KOPT-K1 (cell line): ENCODE measurements around the gene ILF3.

ENCODE experiments used
- H3K27ac ChIP-seq: fragments of 200-600 bp; sonication (generic); 2 replicates; pipeline ENCODE4 v1.5.1; 2016; ENCODE audit warnings: antibody characterized with exemption, mild to moderate bottlenecking, low read depth, low read length; ENCODE audit not compliant: poor library complexity, severe bottlenecking
- H3K36me3 ChIP-seq: fragments of 200-600 bp; sonication (generic); 2 replicates; pipeline ENCODE4 v1.5.1; 2017; ENCODE audit warnings: antibody characterized with exemption, mild to moderate bottlenecking, low read length, moderate library complexity; ENCODE audit not compliant: insufficient read depth
- H3K9me3 ChIP-seq: fragments of 200-600 bp; sonication (generic); 2 replicates; pipeline ENCODE4 v1.5.1; 2017; ENCODE audit warnings: antibody characterized with exemption, low read length, mild to moderate bottlenecking; ENCODE audit not compliant: insufficient read depth, poor library complexity, severe bottlenecking

Gene ILF3

GRCh38 chr19:10692673-10693264 is 38.6 kb downstream of the ILF3 start:
- peaks cover 55% of the 10 kb centered on the region for H3K36me3 ChIP-seq
- no peaks in the 10 kb centered on the region for H3K9me3 ChIP-seq
- no peak overlapping the region for H3K27ac ChIP-seq

DNA sequence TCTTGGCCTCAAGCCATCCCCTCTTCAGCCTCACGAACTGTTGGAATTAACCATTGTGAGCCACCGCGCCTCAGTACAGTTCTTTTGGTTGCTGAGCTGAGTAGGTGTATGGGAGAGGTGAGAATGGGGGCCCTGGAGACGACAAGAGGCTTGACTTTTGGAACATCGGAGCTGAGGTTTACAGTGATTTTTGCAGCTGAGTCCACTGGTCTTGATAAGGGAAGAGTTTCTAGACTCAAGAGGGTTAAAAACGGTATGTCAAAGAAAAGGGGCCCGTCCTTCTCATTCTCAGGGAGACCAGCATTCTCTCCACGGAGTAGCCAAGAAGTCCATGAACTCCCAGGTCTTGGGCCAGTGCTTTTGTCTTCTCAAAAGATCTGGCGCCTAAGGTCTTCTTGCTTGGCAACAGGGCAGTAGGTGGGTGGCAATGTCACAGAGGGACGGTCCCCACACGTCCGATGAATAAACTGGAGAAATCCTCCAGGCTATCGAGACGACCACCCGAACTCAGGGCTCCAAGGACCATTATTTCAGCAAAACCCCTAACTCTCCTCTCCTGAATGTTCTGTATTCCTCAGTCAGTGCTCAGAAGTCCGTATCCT is 40.7 kb downstream of the ILF3 start:
- Histone ChIP-seq H3K27ac (no peak overlapping the region), H3K9me3 (no peaks in the 10 kb centered on the region), H3K36me3 (peaks cover 35% of the 10 kb centered on the region)

DNA sequence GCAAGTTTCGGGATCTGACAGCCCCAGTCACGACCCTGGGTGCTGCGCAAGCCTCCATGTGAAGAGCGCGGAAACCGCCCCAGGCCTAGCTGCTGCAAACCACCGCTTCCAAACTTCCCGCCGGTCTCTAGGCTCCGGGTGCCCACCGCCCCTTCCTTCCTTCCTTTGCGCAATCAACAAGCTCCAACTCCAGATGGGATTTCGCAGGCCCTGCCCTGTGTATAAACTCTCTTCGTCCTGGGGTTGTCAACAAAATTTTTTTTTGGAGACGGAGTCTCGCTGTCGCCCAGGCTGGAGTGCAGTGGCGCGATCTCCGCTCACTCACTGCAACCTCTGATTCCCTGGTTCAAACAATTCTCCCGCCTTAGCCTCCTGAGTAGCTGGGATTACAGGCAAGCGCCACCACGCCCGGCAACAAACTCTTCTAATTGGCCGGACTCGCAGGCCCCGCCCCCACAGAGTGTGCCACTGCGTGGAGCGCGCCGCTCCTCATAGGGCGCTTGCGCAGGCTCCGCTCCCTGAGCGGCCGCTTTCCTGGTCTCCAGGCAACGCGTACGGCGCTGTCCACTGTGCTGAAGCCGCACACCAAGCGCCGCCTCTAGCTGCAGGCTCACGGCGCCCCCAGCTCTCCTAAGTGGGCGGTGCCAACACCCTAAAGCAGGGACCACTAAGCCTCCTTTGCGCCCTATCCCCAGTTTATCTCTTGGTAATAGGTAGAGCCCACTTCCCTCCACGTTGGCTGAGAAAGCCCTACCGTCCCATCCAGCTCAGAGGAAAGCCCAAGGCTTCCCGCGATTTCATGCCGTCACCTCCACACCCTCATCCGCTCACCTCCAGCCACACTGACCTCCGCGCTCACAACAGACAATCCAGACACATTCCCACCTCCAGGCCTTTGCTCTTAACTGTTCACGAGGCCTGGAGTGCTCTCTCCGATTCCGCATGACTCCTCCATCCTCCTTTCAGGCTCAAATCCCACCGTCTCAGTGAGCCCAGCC is 41.6 kb downstream of the ILF3 start:
- H3K9me3 ChIP-seq: no peaks in the 10 kb centered on the region
- H3K27ac ChIP-seq: no peak overlapping the region
- peaks cover 26% of the 10 kb centered on the region for H3K36me3 ChIP-seq

- Histone ChIP-seq H3K36me3 (no peaks in the 10 kb centered on the region; the same call in 1 of the 2 replicates), H3K9me3 (no peaks in the 10 kb centered on the region), H3K27ac (no peak overlapping the region)
These were observed 45.6 kb downstream of the ILF3 start for GRCh38 chr19:10699650-10700335.

GRCh38 chr19:10701955-10702525 is 47.9 kb downstream of the ILF3 start:
- Histone ChIP-seq H3K27ac (peak overlapping the region; percentile 70), H3K36me3 (peaks cover 5% of the 10 kb centered on the region; the same call in 1 of the 2 replicates), H3K9me3 (no peaks in the 10 kb centered on the region)

GRCh38 chr19:10706990-10707389 is 52.8 kb downstream of the ILF3 start:
- H3K27ac ChIP-seq: no peak overlapping the region
- H3K9me3 ChIP-seq: no peaks in the 10 kb centered on the region
- peaks cover 32% of the 10 kb centered on the region for H3K36me3 ChIP-seq

GRCh38 chr19:10707440-10707839 is 53.3 kb downstream of the ILF3 start:
- no peaks in the 10 kb centered on the region for H3K9me3 ChIP-seq
- peaks cover 32% of the 10 kb centered on the region for H3K36me3 ChIP-seq
- no peak overlapping the region for H3K27ac ChIP-seq

GRCh38 chr19:10708291-10708690 is 54.1 kb downstream of the ILF3 start:
- peaks cover 38% of the 10 kb centered on the region for H3K36me3 ChIP-seq
- H3K9me3 ChIP-seq: no peaks in the 10 kb centered on the region
- no peak overlapping the region for H3K27ac ChIP-seq

GRCh38 chr19:10712045-10712444 is 57.9 kb downstream of the ILF3 start:
- H3K36me3 ChIP-seq: peaks cover 42% of the 10 kb centered on the region
- no peaks in the 10 kb centered on the region for H3K9me3 ChIP-seq
- no peak overlapping the region for H3K27ac ChIP-seq

GRCh38 chr19:10712754-10713153 is 58.6 kb downstream of the ILF3 start:
- H3K27ac ChIP-seq: peak overlapping the region; percentile 41
- H3K9me3 ChIP-seq: no peaks in the 10 kb centered on the region

GRCh38 chr19:10713317-10713716 is 59.2 kb downstream of the ILF3 start:
- H3K36me3 ChIP-seq: peaks cover 32% of the 10 kb centered on the region; the same call in 1 of the 2 replicates
- H3K27ac ChIP-seq: peak overlapping the region; percentile 41
- H3K9me3 ChIP-seq: no peaks in the 10 kb centered on the region

More at GRCh38 chr19:10712754-10713153, 58.6 kb downstream of the ILF3 start:
- peaks cover 36% of the 10 kb centered on the region; the same call in 1 of the 2 replicates for H3K36me3 ChIP-seq

GRCh38 chr19:10717054-10717355 is 62.9 kb downstream of the ILF3 start:
- H3K27ac ChIP-seq: peak overlapping the region; percentile 31

GRCh38 chr19:10717356-10718204 is 63.4 kb downstream of the ILF3 start, which contains the start of gene DNM2:
Gene DNM2, plus strand, starts transcription at chr19:10718079. Its CDS starts 164 bp downstream, at chr19:10718243.
- Histone ChIP-seq H3K36me3 (peaks cover 39% of the 10 kb centered on the region), H3K27ac (peak within 1 kb of the TSS; percentile 90), H3K9me3 (no peaks in the 10 kb centered on the region)

More at GRCh38 chr19:10717054-10717355, 62.9 kb downstream of the ILF3 start:
- Histone ChIP-seq H3K9me3 (no peaks in the 10 kb centered on the region), H3K36me3 (peaks cover 33% of the 10 kb centered on the region)
